ENCODE data around the gene PLPPR1.

GRCh38 chr9:101311191-101311590 is 282.7 kb downstream of the PLPPR1 start:
- TF ChIP-seq CTCF (IDR thresholded peaks at IDR 0.05): no peak
- TF ChIP-seq EZH2phosphoT487 (IDR thresholded peaks at IDR 0.05): no peak

Measured in neural progenitor cell (in vitro differentiated cells).